ENCODE data around the gene TPM2. TPM values are rescaled to one million over a fixed set of nuclear protein-coding genes. Genes with fewer than 3 reads are reported as not detected.

TPM2 gene
- total and polyA plus RNA-seq, 7 donors, result 49.9 to 8,131 (median 3,590) TPM

DNA sequence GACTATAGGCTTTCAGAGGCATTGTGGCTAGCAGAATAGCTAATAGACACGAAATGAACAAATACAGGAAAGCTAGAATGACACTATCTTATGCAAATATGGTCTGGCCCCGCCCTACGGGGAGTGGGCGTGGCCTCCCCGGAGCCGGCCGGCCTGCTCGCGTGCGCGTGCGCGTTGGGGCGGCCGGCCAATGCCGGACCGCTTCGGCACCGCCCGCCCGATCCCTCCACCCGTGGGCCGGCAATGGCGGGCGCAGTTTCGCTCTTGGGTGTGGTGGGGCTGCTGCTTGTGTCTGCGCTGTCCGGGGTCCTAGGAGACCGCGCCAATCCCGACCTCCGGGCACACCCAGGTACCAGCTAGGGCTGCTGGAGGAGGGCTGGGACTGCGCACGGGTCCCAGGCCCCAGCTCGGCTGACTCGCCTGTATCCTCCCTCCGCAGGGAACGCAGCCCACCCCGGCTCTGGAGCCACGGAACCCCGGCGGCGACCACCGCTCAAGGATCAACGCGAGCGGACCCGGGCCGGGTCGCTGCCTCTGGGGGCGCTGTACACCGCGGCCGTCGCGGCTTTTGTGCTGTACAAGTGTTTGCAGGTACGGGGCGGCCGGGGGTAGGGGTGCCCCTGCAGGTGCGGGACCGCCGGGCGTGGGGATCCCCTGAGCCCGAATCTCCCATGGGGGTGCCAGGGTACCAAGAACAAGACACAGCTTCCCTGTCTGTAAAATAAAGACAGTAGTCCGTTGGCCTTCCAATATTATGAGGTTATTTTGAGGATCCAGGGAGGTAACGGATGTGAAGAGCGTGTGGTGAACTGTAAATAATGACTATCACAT lies 31.4 kb downstream of the TPM2 start, which contains the start of gene CCDC107:
Gene CCDC107 (plus strand): TSS at position 156 of the 831 bp plus-strand sequence. CDS start 88 bp downstream, at position 244.
- Histone ChIP-seq H3K27me3 (no peaks in the 10 kb centered on the region), H3K4me3 (peak within 1 kb of the TSS; percentile 70 to 92 (median 76)), H3K36me3 (peaks cover 0 to 13% (median 10%) of the 10 kb centered on the region in 4 donors), H3K9me3 (no peaks in the 10 kb centered on the region), H3K4me1 (peaks cover 0 to 59% (median 50%) of the 10 kb centered on the region in 4 donors), H3K27ac (peak within 1 kb of the TSS; percentile 97 to 98 (median 98))
- peak; percentile 93 for DNase-seq
- 0% methylated on average over 67 of the region's 67 CpGs for WGBS, 2 donors
- intact Hi-C loops (cut with DNase I), result loop anchor here (1.0 to 10.0 kb wide), 2 partner anchors 72 to 664 kb away; no protein-coding TSS in a partner anchor
- TF ChIP-seq EP300 (IDR thresholded peaks at IDR 0.05) (no peak), POLR2AphosphoS5 (IDR thresholded peaks at IDR 0.05) (peak; percentile 91 to 96 (median 94)), POLR2A (IDR thresholded peaks at IDR 0.05) (peak; percentile 87 to 88)
- TF ChIP-seq, protein P1, sequence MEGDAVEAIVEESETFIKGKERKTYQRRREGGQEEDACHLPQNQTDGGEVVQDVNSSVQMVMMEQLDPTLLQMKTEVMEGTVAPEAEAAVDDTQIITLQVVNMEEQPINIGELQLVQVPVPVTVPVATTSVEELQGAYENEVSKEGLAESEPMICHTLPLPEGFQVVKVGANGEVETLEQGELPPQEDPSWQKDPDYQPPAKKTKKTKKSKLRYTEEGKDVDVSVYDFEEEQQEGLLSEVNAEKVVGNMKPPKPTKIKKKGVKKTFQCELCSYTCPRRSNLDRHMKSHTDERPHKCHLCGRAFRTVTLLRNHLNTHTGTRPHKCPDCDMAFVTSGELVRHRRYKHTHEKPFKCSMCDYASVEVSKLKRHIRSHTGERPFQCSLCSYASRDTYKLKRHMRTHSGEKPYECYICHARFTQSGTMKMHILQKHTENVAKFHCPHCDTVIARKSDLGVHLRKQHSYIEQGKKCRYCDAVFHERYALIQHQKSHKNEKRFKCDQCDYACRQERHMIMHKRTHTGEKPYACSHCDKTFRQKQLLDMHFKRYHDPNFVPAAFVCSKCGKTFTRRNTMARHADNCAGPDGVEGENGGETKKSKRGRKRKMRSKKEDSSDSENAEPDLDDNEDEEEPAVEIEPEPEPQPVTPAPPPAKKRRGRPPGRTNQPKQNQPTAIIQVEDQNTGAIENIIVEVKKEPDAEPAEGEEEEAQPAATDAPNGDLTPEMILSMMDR (IDR thresholded peaks at IDR 0.05), result peak in 3 of 4 experiments; percentile 43 to 59 (median 49)

DNA sequence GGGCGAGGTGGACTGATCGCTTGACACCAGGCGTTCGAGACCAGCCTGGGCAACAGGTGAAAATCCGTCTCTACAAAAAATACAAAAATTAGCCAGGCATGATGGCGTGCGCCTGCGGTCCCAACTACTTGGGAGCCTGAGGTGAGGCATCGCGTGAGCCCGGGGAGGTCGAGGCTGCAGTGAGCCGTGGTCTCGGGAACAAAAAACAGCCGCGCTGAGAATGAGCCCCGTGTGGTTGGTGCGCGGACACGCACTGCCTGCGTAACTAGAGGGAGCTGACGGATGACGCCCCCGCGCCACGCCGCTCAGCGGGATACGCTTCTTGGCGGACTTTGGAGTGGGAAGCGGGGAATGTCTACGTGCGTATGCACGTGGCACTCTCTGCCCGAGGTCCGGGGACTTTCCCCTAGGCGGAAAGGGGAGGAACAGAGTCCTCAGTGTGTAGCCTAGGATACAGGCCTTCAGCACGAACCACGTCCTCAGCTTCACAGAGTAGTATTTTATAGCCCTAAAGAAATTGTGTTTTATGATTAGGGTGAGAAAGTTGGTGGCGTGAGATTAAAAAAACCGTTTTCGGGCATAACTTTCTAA lies 32.1 kb downstream of the TPM2 start, which contains the start of gene RMRP:
Gene RMRP (minus strand): TSS at position 474 of the 591 bp plus-strand sequence.
- Histone ChIP-seq H3K27me3 (no peaks in the 10 kb centered on the region), H3K4me3 (peak within 1 kb of the TSS; percentile 70 to 92 (median 76)), H3K4me1 (peaks cover 0 to 52% (median 47%) of the 10 kb centered on the region in 4 donors), H3K36me3 (peaks cover 0 to 13% (median 10%) of the 10 kb centered on the region in 4 donors), H3K9me3 (no peaks in the 10 kb centered on the region), H3K27ac (peak within 1 kb of the TSS; percentile 97 to 98 (median 98))
- WGBS, 2 donors, result 1% methylated on average over 42 of the region's 42 CpGs
- intact Hi-C loops (cut with DNase I), result loop anchor here (1.0 to 10.0 kb wide), 3 partner anchors 73 to 663 kb away; partner anchors contain the start of gene HINT2
- peak; percentile 91 to 97 (median 96) for TF ChIP-seq POLR2AphosphoS5 (IDR thresholded peaks at IDR 0.05)
- TF ChIP-seq, protein P1 (IDR thresholded peaks at IDR 0.05), result peak; percentile 42 to 62 (median 62)
- peak; percentile 70 to 99 (median 94) for TF ChIP-seq EP300 (IDR thresholded peaks at IDR 0.05)
- peak; percentile 85 to 87 for TF ChIP-seq POLR2A (IDR thresholded peaks at IDR 0.05)
- peak; percentile 100 for DNase-seq

DNA sequence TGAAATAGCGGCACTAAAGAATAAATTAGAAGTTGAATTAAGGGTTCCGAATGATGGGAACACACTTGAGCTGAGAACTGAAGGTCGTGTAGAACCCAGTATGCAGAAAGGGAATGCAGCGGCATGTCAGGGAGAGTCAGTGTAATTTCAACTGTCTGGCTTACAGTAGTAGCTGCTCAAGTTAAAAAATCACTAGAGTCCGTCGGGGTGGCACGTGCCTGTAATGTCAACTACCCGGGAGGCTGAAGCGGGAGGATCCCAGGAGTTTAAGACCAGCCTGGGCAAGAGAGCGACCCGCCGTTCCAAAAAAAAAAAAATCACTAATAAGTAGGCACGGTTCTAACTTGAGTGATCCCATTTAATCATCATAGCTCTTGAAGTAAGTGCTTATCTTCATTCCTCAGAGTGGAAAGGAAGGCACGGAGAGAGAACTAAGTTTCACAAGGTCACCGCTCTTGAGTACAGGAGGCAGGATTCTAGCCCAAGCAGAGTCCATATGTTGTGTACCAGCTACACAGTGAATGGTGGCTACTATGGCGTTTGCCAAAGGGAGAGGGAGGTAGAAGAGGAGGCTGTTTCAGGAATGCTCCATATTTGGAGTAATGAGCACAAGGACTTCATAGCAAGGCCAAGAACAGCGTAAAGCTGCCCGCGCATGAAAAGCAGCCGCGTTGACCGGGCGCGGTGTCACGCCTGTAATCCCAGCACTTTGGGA lies 32.7 kb downstream of the TPM2 start:
- no peaks in the 10 kb centered on the region for H3K27me3 ChIP-seq
- H3K27ac ChIP-seq, result peak overlapping the region; percentile 97 to 98 (median 98)
- intact Hi-C loops (cut with DNase I), result loop anchor here (2.0 to 10.0 kb wide), 2 partner anchors 158 to 662 kb away; partner anchors contain the start of gene HINT2
- peak; percentile 83 for DNase-seq
- WGBS, 2 donors, result 27 to 35% methylated on average over 25 of the region's 25 CpGs
- peaks cover 0 to 13% (median 10%) of the 10 kb centered on the region in 4 donors for H3K36me3 ChIP-seq
- TF ChIP-seq POLR2AphosphoS5 (IDR thresholded peaks at IDR 0.05) (peak in 1 of 4 donors; percentile 4), EP300 (IDR thresholded peaks at IDR 0.05) (no peak)
- no peaks in the 10 kb centered on the region for H3K9me3 ChIP-seq
- H3K4me3 ChIP-seq, result peak overlapping the region; percentile 30 to 77 (median 72)
- peaks cover 0 to 48% (median 43%) of the 10 kb centered on the region in 4 donors for H3K4me1 ChIP-seq

DNA sequence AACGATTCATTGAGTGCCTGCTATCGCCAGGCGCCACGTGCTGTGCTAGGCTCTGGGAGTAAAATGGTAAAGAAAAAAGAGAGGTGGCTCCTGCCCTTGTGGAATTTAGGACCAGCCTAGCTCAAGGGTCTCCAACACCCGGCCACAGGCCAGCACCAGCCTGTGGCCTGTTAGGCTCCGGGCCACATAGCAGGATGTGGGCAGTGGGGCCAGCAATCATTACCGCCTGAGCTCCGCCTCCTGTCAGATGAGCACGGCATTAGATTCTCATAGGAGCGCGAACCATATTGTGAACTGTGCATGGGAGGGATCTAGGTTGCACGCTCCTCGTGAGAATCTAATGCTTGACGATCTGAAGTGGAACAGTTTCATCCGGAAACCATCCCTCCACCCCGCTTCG lies 33.4 kb downstream of the TPM2 start:
- H3K4me1 ChIP-seq, result peaks cover 0 to 42% (median 37%) of the 10 kb centered on the region in 4 donors
- peak overlapping the region; percentile 97 to 98 (median 98) for H3K27ac ChIP-seq
- no peak overlapping the region for H3K4me3 ChIP-seq
- DNase-seq, result no peak
- H3K9me3 ChIP-seq, result no peaks in the 10 kb centered on the region
- TF ChIP-seq POLR2A (IDR thresholded peaks at IDR 0.05) (no peak), POLR2AphosphoS5 (IDR thresholded peaks at IDR 0.05) (no peak), EP300 (IDR thresholded peaks at IDR 0.05) (no peak)
- TF ChIP-seq, protein P1 (IDR thresholded peaks at IDR 0.05), result no peak
- intact Hi-C loops (cut with DNase I), result loop anchor here (2.0 to 10.0 kb wide), 2 partner anchors 158 to 662 kb away; partner anchors contain the start of gene HINT2
- H3K27me3 ChIP-seq, result no peaks in the 10 kb centered on the region
- whole genome bisulfite sequencing, 2 donors, result 78 to 89% methylated on average over 17 of the region's 17 CpGs
- H3K36me3 ChIP-seq, result peaks cover 0 to 13% (median 10%) of the 10 kb centered on the region in 4 donors

Measured in sigmoid colon (tissue), 7 donors.